GM12865 (cell line): Measurements from ENCODE around the gene ALMS1.
"Not testable (repeated sequence)": the region's sequence is repeated elsewhere in the genome, so short reads cannot be mapped to it uniquely, and the experiment has no call there.

Experiments
- DNase-seq: peaks from one replicate; pipeline ENCODE4 v3.0.0; 2010; ENCODE audit warnings: low read depth
- H3K4me3 ChIP-seq: 2 replicates; pipeline ENCODE4 v1.5.1; 2011; ENCODE audit warnings: mild to moderate bottlenecking, low read depth, low read length, control low read depth
- TF ChIP-seq, protein P1 (sequence below): IDR thresholded peaks from 2 replicates; pipeline ENCODE4 v1.5.1; 2011; ENCODE audit warnings: low read length, control low read depth, low read depth, inconsistent platforms; ENCODE audit not compliant: insufficient read depth; ENCODE audit errors: missing control alignments

Gene ALMS1

DNA sequence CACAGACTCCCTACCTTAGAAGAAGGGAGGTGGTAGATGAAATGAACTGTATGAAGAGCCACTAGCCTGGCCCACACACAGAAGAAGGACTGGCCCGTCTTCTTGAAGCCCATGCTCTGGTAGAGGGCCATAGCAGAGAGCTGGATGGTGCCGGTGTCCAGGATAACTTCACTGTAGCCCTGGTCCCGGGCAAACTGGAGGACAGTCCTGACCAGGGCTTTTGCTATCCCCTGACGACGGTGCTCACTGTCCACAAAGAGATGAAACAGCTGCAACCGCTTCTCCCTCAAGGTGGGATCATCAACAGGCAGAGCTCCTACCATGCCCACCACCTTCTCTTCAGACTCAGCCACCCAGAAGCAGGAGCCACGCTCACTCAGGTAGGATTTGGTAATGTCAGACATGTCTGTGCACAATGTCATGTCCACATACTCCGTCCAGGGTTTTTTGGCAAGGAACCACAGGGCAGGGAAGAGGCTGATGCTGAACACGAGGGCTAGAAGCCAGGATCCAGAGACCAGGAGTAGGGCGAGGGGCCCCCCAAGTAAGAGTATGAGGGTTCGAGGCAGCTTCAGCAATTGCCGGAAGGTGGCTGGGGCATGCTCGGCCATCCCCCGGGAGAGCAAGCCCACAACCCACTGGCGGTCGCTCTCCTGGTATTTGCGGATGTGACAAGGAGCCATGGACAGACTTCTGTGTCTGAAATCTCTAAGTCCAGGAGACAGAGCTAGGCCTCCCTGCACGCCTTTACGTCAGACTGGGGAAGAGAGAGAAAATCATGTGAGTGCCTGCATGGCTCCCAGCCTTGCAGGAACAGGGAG is 255.5 kb downstream of the ALMS1 start:
- TF ChIP-seq, protein P1, sequence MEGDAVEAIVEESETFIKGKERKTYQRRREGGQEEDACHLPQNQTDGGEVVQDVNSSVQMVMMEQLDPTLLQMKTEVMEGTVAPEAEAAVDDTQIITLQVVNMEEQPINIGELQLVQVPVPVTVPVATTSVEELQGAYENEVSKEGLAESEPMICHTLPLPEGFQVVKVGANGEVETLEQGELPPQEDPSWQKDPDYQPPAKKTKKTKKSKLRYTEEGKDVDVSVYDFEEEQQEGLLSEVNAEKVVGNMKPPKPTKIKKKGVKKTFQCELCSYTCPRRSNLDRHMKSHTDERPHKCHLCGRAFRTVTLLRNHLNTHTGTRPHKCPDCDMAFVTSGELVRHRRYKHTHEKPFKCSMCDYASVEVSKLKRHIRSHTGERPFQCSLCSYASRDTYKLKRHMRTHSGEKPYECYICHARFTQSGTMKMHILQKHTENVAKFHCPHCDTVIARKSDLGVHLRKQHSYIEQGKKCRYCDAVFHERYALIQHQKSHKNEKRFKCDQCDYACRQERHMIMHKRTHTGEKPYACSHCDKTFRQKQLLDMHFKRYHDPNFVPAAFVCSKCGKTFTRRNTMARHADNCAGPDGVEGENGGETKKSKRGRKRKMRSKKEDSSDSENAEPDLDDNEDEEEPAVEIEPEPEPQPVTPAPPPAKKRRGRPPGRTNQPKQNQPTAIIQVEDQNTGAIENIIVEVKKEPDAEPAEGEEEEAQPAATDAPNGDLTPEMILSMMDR = no peak
- H3K4me3 ChIP-seq = no peak overlapping the region
- no peak for DNase-seq

DNA sequence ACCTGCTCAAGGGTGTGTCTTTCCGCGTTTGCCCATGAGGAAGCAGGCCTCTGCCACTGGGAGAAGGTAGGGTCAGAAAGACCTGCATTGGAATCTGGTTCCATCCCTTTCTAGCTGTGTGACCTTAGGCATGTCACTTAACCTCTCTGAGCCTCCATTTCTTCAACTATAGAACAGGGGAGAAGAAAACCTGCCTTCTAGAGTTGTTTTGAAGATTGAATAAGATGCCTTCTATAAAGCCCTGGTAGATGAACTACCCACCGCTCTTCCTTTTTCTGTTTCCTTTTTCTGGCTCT is 256.1 kb downstream of the ALMS1 start:
- H3K4me3 ChIP-seq = no peak overlapping the region
- DNase-seq = no peak
- TF ChIP-seq, protein P1 = no peak

DNA sequence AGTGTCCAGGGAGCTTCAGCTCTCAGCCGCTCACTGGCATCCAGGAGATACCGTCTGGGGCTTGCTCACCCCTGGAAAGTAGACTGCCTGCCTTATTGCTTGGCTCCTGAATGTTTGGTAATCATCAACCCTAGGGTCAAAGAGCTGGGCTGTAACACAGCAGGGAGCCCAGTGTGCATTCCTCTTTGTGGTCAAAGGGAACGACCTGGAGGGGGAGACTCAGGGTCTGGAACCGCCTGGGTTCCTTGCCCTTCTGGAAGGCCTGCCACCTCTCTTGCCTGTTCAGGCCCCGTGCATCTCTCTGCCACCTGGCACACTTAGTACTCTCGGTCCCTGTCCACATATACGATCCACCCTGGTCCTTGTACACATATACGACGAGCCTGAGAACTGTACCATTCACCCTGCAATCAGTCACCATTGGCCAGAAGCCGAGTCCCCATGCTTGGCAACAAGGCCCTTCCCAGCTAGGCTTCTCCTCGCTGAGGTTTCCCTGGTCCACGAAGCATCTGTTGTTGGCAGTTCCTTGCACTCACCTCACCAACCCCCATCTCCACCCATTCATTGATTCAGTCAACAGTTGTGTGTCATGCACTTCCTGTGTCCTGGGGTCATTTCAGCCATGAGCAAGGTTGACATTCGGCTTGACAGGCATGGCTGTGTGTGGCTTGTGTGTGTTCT is 256.8 kb downstream of the ALMS1 start, which contains the start of gene NAT8:
NAT8 (minus strand) TSS at position 85 of the 681 bp plus-strand sequence. CDS start 794 bp downstream, outside the sequence.
- DNase-seq = no peak
- H3K4me3 ChIP-seq = no peak within 1 kb of the TSS
- TF ChIP-seq, protein P1 = no peak

DNA sequence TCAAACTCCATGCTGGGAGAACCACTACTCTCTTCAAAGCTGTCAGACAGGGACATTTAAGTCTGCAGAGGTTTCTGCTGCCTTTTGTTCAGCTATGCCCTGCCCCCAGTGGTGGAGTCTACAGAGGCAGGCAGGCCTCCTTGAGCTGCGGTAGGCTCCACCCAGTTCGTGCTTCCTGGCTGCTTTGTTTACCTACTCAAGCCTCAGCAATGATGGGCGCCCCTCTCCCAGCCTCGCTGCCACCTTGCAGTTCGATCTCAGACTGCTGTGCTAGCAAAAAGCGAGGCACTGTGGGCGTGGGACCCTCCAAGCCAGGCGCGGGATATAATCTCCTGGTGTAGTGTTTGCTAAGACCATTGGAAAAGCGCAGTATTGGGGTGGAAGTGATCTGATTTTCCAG is 262.1 kb downstream of the ALMS1 start:
- not testable (repeated sequence) for DNase-seq, H3K4me3 ChIP-seq

DNA sequence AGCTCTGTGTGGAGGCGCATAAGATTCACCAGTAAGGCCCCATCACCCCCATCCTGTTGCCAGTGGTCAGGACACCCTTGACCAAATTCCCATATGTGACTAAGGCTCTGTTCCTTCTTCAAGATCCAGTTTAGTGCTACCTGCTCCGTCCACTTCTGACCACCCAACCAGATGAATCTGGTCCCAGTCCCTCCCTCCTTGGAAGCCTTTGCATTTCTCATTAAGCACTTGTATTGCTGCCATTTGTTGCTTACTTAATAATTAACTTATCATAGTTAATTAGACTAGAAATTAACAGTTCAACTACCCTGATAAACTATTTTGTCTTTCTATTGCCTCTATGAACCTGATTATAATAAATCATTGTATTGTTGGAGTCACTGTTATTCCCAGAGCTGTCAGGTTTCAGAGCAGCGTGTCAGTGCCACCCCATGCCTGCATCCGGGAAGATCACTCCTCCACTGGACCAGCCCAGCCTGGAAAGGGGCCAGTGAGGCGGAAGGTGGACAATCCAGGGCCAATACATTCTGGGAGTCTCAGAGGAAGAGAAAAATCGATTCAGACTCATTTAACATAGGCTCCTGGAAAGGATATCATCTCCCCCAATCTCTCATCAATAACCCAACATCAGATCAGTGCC is 266.1 kb downstream of the ALMS1 start:
- H3K4me3 ChIP-seq = no peak overlapping the region
- no peak for DNase-seq
- TF ChIP-seq, protein P1 = no peak

DNA sequence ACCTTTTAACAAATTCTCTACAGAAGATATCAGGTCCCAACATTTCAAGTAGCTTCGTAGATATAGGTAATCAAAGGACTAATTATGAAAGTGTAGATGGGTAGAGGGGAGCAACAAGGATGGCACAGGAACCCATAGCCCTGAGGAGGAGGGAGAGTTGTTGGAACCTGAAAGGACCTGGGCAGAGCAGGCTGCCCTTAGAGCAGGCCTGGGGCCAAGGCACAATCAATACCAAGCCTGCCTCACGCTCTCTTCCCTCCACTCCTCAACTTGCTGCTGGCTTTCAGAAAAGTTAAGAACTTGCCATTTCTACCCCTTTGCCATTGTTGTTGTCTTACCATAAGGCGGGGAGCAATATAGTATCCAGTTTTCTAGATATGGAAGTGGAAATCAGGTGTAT is 266.7 kb downstream of the ALMS1 start:
- TF ChIP-seq, protein P1 = no peak
- DNase-seq = no peak

DNA sequence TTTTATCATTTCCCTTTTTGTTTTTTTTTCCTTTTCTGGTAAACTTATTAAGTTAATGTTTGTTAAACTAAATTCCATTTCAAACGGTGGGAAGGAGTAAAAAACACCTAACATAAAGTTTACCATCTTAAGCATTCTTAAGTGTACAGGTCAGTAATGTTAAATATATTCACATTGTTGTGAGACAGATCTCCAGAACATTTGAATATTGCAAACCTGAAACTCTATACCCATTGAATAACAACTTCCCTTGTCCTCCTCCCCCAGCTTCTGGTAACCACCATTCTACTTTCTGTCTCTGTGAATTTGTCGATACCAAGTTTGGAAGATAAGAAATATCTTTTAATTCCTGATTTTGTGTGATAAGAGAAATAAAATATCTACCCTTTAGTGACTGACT is 268.5 kb downstream of the ALMS1 start:
- DNase-seq = no peak
- TF ChIP-seq, protein P1 = no peak
- no peak overlapping the region for H3K4me3 ChIP-seq

More for the DNA sequence above, 266.7 kb downstream of the ALMS1 start:
- H3K4me3 ChIP-seq = no peak overlapping the region
